HUES64 (cell line): ENCODE results near the gene GNB5. TPM values are rescaled to one million over a fixed set of nuclear protein-coding genes. Genes with fewer than 3 reads are reported as not detected.
"Not testable (repeated sequence)": the region's sequence is repeated elsewhere in the genome, so short reads cannot be mapped to it uniquely, and the experiment has no call there.

Experiments
- H3K27ac ChIP-seq: 2 replicates; pipeline ENCODE4 v1.7.0; 2013; ENCODE audit warnings: low read depth, low read length, inconsistent platforms
- H3K27me3 ChIP-seq: 2 replicates; pipeline ENCODE4 v1.6.1; 2013; ENCODE audit warnings: mild to moderate bottlenecking, low read length; ENCODE audit not compliant: insufficient read depth
- H3K36me3 ChIP-seq: 2 replicates; pipeline ENCODE4 v1.6.1; 2013; ENCODE audit warnings: mild to moderate bottlenecking, low read length; ENCODE audit not compliant: insufficient read depth
- H3K4me1 ChIP-seq: 2 replicates; pipeline ENCODE4 v1.6.1; 2013; ENCODE audit warnings: mild to moderate bottlenecking, low read length, moderate library complexity; ENCODE audit not compliant: insufficient read depth
- H3K4me3 ChIP-seq: 2 replicates; pipeline ENCODE4 v1.5.1; 2013; ENCODE audit warnings: mild to moderate bottlenecking, low read length, moderate library complexity
- H3K9ac ChIP-seq: 2 replicates; pipeline ENCODE4 v1.6.1; 2013; ENCODE audit warnings: mild to moderate bottlenecking, low read depth, low read length
- H3K9me3 ChIP-seq: 2 replicates; pipeline ENCODE4 v1.6.1; 2013; ENCODE audit warnings: low read depth, low read length; ENCODE audit not compliant: insufficient read depth
- WGBS: fragments of 150-250, 120-280 bp; methylation state at CpG from one replicate; pipeline ENCODE4 v1.1.7; 2013; ENCODE audit warnings: missing lambda C conversion rate; 5-methylcytosine and 5-hydroxymethylcytosine counted together
- polyA plus RNA-seq, 2 experiments: library from polyadenylated mRNA; stranded (reverse); fragments of 50-300 nt; gene quantifications; one replicate each; pipeline ENCODE4 v1.2.3, GENCODE V29; 2013

Gene GNB5
- 19.8 TPM for polyA plus RNA-seq (2013, experiment 1 of 2)
- 23.8 TPM for polyA plus RNA-seq (2013, experiment 2 of 2)

GRCh38 chr15:52191207-52191606 is at the start of gene GNB5:
Gene GNB5, minus strand, starts transcription at chr15:52191392. Its CDS starts 6,716 bp downstream, at chr15:52184676.
- Histone ChIP-seq H3K27me3 (no peaks in the 10 kb centered on the region), H3K4me1 (no peaks in the 10 kb centered on the region), H3K4me3 (no peak within 1 kb of the TSS), H3K27ac (no peak within 1 kb of the TSS), H3K9me3 (no peaks in the 10 kb centered on the region), H3K9ac (no peak within 1 kb of the TSS), H3K36me3 (peaks cover 23% of the 10 kb centered on the region)
- 77% methylated on average over 7 of the region's 7 CpGs for WGBS

- no peak overlapping the region for H3K27ac ChIP-seq
- no peaks in the 10 kb centered on the region for H3K9me3 ChIP-seq
- H3K4me3 ChIP-seq: no peak overlapping the region
- H3K4me1 ChIP-seq: no peaks in the 10 kb centered on the region
- no peaks in the 10 kb centered on the region for H3K27me3 ChIP-seq
- H3K9ac ChIP-seq: no peak overlapping the region
- WGBS: 97% methylated on average over 3 of the region's 3 CpGs
- peaks cover 70% of the 10 kb centered on the region for H3K36me3 ChIP-seq
Measured at GRCh38 chr15:52240166-52240565, 49.0 kb upstream of the GNB5 start.

GRCh38 chr15:52238989-52239525 is 47.9 kb upstream of the GNB5 start:
- not testable (repeated sequence) for H3K27me3 ChIP-seq, H3K27ac ChIP-seq, H3K9ac ChIP-seq, H3K9me3 ChIP-seq, H3K4me1 ChIP-seq, H3K4me3 ChIP-seq
- H3K36me3 ChIP-seq: peaks cover 70% of the 10 kb centered on the region
- WGBS: 95% methylated on average over 13 of the region's 13 CpGs

GRCh38 chr15:52238149-52238548 is 47.0 kb upstream of the GNB5 start:
- Histone ChIP-seq H3K9ac (no peak overlapping the region), H3K27me3 (no peaks in the 10 kb centered on the region), H3K4me3 (no peak overlapping the region), H3K27ac (no peak overlapping the region), H3K36me3 (peaks cover 71% of the 10 kb centered on the region), H3K4me1 (no peaks in the 10 kb centered on the region), H3K9me3 (no peaks in the 10 kb centered on the region)
- WGBS: 95% methylated on average over 3 of the region's 3 CpGs

GRCh38 chr15:52236013-52236412 is 44.8 kb upstream of the GNB5 start:
- Histone ChIP-seq H3K27me3 (no peaks in the 10 kb centered on the region), H3K9me3 (no peaks in the 10 kb centered on the region)

GRCh38 chr15:52234596-52235541 is 43.7 kb upstream of the GNB5 start:
- H3K4me1 ChIP-seq: no peaks in the 10 kb centered on the region
- WGBS: 82% methylated on average over 17 of the region's 17 CpGs
- no peak overlapping the region for H3K9ac ChIP-seq

More at GRCh38 chr15:52236013-52236412, 44.8 kb upstream of the GNB5 start:
- no peak overlapping the region for H3K9ac ChIP-seq
- no peak overlapping the region for H3K27ac ChIP-seq
- H3K36me3 ChIP-seq: peaks cover 68% of the 10 kb centered on the region
- H3K4me3 ChIP-seq: no peak overlapping the region
- WGBS: 94% methylated on average over 8 of the region's 8 CpGs
- H3K4me1 ChIP-seq: no peaks in the 10 kb centered on the region

GRCh38 chr15:52233405-52233804 is 42.2 kb upstream of the GNB5 start:
- H3K27ac ChIP-seq: no peak overlapping the region
- no peak overlapping the region for H3K9ac ChIP-seq
- H3K4me1 ChIP-seq: no peaks in the 10 kb centered on the region
- H3K27me3 ChIP-seq: no peaks in the 10 kb centered on the region
- no peaks in the 10 kb centered on the region for H3K9me3 ChIP-seq
- no peak overlapping the region for H3K4me3 ChIP-seq
- H3K36me3 ChIP-seq: peaks cover 64% of the 10 kb centered on the region
- WGBS: 93% methylated on average over 4 of the region's 4 CpGs

More at GRCh38 chr15:52234596-52235541, 43.7 kb upstream of the GNB5 start:
- H3K27me3 ChIP-seq: no peaks in the 10 kb centered on the region
- no peak overlapping the region for H3K4me3 ChIP-seq
- H3K36me3 ChIP-seq: peaks cover 67% of the 10 kb centered on the region
- no peak overlapping the region for H3K27ac ChIP-seq
- no peaks in the 10 kb centered on the region for H3K9me3 ChIP-seq

GRCh38 chr15:52232327-52232726 is 41.1 kb upstream of the GNB5 start:
- H3K36me3 ChIP-seq: peaks cover 61% of the 10 kb centered on the region
- H3K9me3 ChIP-seq: no peaks in the 10 kb centered on the region
- whole genome bisulfite sequencing: 77% methylated on average over 1 of the region's 1 CpG
- no peak overlapping the region for H3K9ac ChIP-seq
- H3K4me3 ChIP-seq: no peak overlapping the region
- no peaks in the 10 kb centered on the region for H3K27me3 ChIP-seq
- no peaks in the 10 kb centered on the region for H3K4me1 ChIP-seq
- no peak overlapping the region for H3K27ac ChIP-seq

- WGBS: 91% methylated on average over 1 of the region's 1 CpG
- Histone ChIP-seq H3K36me3 (peaks cover 54% of the 10 kb centered on the region), H3K4me1 (no peaks in the 10 kb centered on the region), H3K9ac (no peak overlapping the region), H3K9me3 (no peaks in the 10 kb centered on the region), H3K27ac (no peak overlapping the region), H3K27me3 (no peaks in the 10 kb centered on the region), H3K4me3 (no peak overlapping the region)
Measured at GRCh38 chr15:52230073-52230472, 38.9 kb upstream of the GNB5 start.

GRCh38 chr15:52228921-52229320 is 37.7 kb upstream of the GNB5 start:
- Histone ChIP-seq H3K9me3 (no peaks in the 10 kb centered on the region), H3K36me3 (peaks cover 54% of the 10 kb centered on the region), H3K9ac (no peak overlapping the region), H3K4me3 (no peak overlapping the region), H3K27ac (no peak overlapping the region), H3K4me1 (no peaks in the 10 kb centered on the region), H3K27me3 (no peaks in the 10 kb centered on the region)
- WGBS: 71% methylated on average over 8 of the region's 8 CpGs

GRCh38 chr15:52227456-52227855 is 36.3 kb upstream of the GNB5 start:
- Histone ChIP-seq H3K9me3 (no peaks in the 10 kb centered on the region), H3K36me3 (peaks cover 58% of the 10 kb centered on the region), H3K4me1 (no peaks in the 10 kb centered on the region), H3K9ac (no peak overlapping the region), H3K4me3 (no peak overlapping the region), H3K27me3 (no peaks in the 10 kb centered on the region), H3K27ac (no peak overlapping the region)
- 59% methylated on average over 5 of the region's 5 CpGs for WGBS
